Measurements from ENCODE around the gene GATA5. TPM values are rescaled to one million over a fixed set of nuclear protein-coding genes. Genes with fewer than 3 reads are reported as not detected.

Gene GATA5
- total RNA-seq, 1 experiment from 2014 or later: 1.4 TPM

DNA sequence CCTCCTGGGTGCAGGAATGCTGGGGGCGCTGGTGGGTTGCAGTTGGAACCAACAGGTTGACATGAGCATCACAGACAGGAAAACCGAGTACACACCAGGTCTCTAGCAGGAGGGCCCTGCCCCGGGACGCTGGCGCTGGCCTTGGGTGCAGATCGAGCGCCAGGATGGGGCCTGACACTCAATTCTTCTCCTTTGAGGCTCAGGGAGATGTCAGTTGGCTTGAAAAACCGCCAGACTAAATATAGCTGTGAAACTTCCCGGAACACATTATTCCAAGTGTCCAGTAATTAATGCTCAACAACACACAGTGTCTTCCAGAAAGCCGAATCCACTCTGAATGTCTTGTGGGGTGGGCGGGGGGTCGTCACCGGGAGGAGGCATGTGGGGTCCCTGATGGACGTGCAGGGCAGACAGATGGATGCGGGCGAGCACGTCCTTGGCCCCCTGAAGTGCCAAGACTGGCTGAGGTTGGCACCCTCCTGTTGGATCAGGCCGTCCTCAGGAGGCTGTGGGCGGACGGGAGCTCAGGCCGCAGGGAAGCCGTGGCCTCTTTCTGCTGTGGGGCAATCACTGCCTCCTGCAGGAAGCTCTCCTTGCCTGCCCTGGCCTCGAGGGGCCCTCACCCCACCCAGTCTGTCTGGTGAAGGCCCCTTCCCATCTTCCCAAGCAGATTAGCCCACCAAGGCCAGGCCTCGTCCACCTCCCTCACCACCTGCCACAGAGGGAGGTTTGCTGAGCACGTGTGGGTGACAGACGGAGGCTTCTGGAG, 19.4 kb upstream of the GATA5 start:
- Mint-ChIP-seq H3K27me3 (ENCODE audit: low read depth) (peaks cover 5% of the 10 kb centered on the region; the same call in 1 of the 2 replicates), H3K27ac (no peak overlapping the region), H3K4me1 (peaks cover 5% of the 10 kb centered on the region), H3K4me3 (no peak overlapping the region), H3K36me3 (no peaks in the 10 kb centered on the region), H3K9me3 (peaks cover 7% of the 10 kb centered on the region)
- DNase-seq (ENCODE audit: low spot score): no peak
- no peak for TF ChIP-seq FOXP1 (CRISPR knock-in tag; IDR thresholded peaks at IDR 0.05; ENCODE audit: borderline replicate concordance)
- no peak for ATAC-seq
- ChIA-PET CTCF (interaction anchor here (0.6 to 2.9 kb wide), 12 partner anchors 12 to 122 kb away, joined by 3 to 23 read pairs (median 5); partner anchors contain the start of genes RBBP8NL and RPS21), POLR2A (interaction anchor here (1.1 kb wide), 1 partner anchor 999 kb away, joined by 4 read pairs; no protein-coding TSS in a partner anchor)

DNA sequence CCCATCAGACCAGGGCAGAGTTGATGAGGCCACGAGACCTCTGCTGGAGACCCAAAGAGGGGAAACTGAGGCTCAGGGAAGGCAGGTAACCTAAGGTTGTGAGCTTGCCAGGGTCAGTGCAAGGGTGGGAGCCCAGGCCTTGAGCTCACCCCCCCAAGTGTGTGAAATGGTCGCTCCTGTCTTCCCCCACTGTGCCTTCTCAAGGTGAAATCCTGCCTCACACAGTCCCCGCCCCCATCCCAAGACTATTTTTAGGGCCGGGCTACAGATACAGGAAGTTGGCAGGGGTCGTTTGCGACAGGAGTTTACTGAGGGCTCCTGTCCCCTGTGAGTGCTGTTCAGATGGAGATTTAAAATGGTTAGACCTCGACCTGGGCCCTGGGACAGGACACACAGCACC, 18.7 kb upstream of the GATA5 start:
- Mint-ChIP-seq H3K4me3 (no peak overlapping the region), H3K4me1 (peaks cover 5% of the 10 kb centered on the region), H3K36me3 (no peaks in the 10 kb centered on the region), H3K27me3 (ENCODE audit: low read depth) (peaks cover 2% of the 10 kb centered on the region; the same call in 1 of the 2 replicates), H3K9me3 (peaks cover 7% of the 10 kb centered on the region), H3K27ac (no peak overlapping the region)
- ATAC-seq (no peak), DNase-seq (ENCODE audit: low spot score) (no peak)
- ChIA-PET POLR2A (no interaction called here), CTCF (interaction anchor here (0.5 to 2.9 kb wide), 7 partner anchors 17 to 93 kb away, joined by 3 to 23 read pairs (median 4); no protein-coding TSS in a partner anchor)
- TF ChIP-seq TP53 (CRISPR knock-in tag; IDR thresholded peaks at IDR 0.05) (no peak), ZNF121 (CRISPR knock-in tag; IDR thresholded peaks at IDR 0.05) (no peak), CBFB (CRISPR knock-in tag; IDR thresholded peaks at IDR 0.05; ENCODE audit: low read depth) (no peak), HMGA2 (CRISPR knock-in tag; IDR thresholded peaks at IDR 0.05) (no peak)
- TF ChIP-seq, protein P1, sequence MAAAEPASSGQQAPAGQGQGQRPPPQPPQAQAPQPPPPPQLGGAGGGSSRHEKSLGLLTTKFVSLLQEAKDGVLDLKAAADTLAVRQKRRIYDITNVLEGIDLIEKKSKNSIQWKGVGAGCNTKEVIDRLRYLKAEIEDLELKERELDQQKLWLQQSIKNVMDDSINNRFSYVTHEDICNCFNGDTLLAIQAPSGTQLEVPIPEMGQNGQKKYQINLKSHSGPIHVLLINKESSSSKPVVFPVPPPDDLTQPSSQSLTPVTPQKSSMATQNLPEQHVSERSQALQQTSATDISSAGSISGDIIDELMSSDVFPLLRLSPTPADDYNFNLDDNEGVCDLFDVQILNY (CRISPR knock-in tag; IDR thresholded peaks at IDR 0.05): no peak

DNA sequence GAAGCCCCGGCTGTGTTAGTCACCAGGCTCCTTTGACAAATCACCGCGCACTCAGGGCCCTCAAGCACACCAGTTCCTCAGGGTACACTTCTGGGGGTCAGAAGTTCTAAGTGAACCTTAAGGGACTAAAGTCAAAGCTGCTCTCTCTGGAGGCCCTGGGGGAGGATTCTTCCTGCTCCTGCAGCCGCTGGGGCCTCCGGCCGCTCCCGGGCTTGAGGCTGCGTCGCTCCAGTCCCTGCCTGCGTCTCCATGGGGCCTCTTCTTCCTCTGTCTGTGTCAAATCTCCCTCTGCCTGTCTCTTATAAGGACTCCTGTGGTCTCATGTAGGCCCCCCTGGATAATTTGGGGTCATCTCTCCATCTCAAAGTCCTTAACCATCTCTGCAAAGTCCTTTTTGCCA, 18.1 kb upstream of the GATA5 start:
- ChIA-PET CTCF (interaction anchor here (0.5 to 1.8 kb wide), 3 partner anchors 16 to 33 kb away, joined by 3 to 6 read pairs (median 4); no protein-coding TSS in a partner anchor), POLR2A (no interaction called here)
- Mint-ChIP-seq H3K9me3 (peaks cover 7% of the 10 kb centered on the region), H3K27me3 (ENCODE audit: low read depth) (no peaks in the 10 kb centered on the region; the same call in 1 of the 2 replicates), H3K4me1 (peaks cover 5% of the 10 kb centered on the region), H3K4me3 (no peak overlapping the region), H3K27ac (no peak overlapping the region), H3K36me3 (no peaks in the 10 kb centered on the region)
- no peak for TF ChIP-seq RELA (CRISPR knock-in tag; IDR thresholded peaks at IDR 0.05; ENCODE audit: borderline replicate concordance)
- no peak for TF ChIP-seq IRF2 (CRISPR knock-in tag; IDR thresholded peaks at IDR 0.05; ENCODE audit: borderline replicate concordance, low read depth)
- TF ChIP-seq, protein P2, sequence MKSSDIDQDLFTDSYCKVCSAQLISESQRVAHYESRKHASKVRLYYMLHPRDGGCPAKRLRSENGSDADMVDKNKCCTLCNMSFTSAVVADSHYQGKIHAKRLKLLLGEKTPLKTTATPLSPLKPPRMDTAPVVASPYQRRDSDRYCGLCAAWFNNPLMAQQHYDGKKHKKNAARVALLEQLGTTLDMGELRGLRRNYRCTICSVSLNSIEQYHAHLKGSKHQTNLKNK (CRISPR knock-in tag; IDR thresholded peaks at IDR 0.05): no peak
- no peak for TF ChIP-seq MYBL2 (CRISPR knock-in tag; IDR thresholded peaks at IDR 0.05)
- TF ChIP-seq ZNF263 (CRISPR knock-in tag; IDR thresholded peaks at IDR 0.05; ENCODE audit: low read depth): no peak
- TF ChIP-seq ZNF121 (CRISPR knock-in tag; IDR thresholded peaks at IDR 0.05): no peak
- TF ChIP-seq EMX1 (CRISPR knock-in tag; IDR thresholded peaks at IDR 0.05): no peak
- TF ChIP-seq, protein P1 (CRISPR knock-in tag; IDR thresholded peaks at IDR 0.05): no peak
- TF ChIP-seq TCF7 (CRISPR knock-in tag; IDR thresholded peaks at IDR 0.05; ENCODE audit: low read depth): no peak
- TF ChIP-seq, protein P3, sequence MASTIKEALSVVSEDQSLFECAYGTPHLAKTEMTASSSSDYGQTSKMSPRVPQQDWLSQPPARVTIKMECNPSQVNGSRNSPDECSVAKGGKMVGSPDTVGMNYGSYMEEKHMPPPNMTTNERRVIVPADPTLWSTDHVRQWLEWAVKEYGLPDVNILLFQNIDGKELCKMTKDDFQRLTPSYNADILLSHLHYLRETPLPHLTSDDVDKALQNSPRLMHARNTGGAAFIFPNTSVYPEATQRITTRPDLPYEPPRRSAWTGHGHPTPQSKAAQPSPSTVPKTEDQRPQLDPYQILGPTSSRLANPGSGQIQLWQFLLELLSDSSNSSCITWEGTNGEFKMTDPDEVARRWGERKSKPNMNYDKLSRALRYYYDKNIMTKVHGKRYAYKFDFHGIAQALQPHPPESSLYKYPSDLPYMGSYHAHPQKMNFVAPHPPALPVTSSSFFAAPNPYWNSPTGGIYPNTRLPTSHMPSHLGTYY (CRISPR knock-in tag; IDR thresholded peaks at IDR 0.05): no peak
- TF ChIP-seq, protein P4, sequence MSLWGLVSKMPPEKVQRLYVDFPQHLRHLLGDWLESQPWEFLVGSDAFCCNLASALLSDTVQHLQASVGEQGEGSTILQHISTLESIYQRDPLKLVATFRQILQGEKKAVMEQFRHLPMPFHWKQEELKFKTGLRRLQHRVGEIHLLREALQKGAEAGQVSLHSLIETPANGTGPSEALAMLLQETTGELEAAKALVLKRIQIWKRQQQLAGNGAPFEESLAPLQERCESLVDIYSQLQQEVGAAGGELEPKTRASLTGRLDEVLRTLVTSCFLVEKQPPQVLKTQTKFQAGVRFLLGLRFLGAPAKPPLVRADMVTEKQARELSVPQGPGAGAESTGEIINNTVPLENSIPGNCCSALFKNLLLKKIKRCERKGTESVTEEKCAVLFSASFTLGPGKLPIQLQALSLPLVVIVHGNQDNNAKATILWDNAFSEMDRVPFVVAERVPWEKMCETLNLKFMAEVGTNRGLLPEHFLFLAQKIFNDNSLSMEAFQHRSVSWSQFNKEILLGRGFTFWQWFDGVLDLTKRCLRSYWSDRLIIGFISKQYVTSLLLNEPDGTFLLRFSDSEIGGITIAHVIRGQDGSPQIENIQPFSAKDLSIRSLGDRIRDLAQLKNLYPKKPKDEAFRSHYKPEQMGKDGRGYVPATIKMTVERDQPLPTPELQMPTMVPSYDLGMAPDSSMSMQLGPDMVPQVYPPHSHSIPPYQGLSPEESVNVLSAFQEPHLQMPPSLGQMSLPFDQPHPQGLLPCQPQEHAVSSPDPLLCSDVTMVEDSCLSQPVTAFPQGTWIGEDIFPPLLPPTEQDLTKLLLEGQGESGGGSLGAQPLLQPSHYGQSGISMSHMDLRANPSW (CRISPR knock-in tag; conservative IDR thresholded peaks at IDR 0.05; ENCODE audit: low read depth): no peak
- ATAC-seq (no peak), DNase-seq (ENCODE audit: low spot score) (no peak)

Data from WTC11 (cell line).